Activated T-cell treated with anti-CD3 and anti-CD28 coated beads for 4 hours (primary cell): Measurements from ENCODE around the gene LMAN1L.
A peak's percentile ranks its signal among the peaks of the same experiment; 100 is the strongest.
"Not testable (repeated sequence)": the region's sequence is repeated elsewhere in the genome, so short reads cannot be mapped to it uniquely, and the experiment has no call there.

Source experiments
- DNase-seq: peaks from one replicate; pipeline ENCODE4 v3.0.0-alpha.2; 2020

The LMAN1L gene

DNA sequence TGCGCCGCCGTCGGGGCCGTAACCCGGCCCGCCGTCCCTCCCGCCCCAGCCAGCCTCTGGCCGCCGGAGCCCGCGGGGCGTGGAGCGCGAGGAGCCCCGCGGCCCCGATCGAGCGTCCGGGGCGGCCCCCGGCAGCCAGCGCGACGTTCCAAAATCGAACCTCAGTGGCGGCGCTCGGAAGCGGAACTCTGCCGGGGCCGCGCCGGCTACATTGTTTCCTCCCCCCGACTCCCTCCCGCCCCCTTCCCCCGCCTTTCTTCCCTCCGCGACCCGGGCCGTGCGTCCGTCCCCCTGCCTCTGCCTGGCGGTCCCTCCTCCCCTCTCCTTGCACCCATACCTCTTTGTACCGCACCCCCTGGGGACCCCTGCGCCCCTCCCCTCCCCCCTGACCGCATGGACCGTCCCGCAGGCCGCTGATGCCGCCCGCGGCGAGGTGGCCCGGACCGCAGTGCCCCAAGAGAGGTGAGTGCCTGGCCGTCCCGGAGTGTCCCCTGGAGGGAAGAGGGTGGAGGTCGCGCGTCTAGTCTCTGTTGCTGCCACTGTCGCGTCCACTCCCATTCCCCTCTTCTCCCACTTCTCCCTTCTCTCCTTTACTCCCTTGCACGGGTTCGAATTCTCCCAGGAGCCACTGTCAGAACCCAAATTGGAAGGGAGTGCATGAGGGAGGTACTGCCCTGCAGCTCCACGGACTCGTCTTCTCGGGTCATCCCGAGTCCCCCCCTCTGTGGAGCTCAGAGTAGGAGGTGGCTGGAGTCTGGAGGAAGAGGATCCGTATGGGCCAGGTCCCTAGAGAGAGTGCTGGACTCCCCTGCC, 30.2 kb upstream of the LMAN1L start:
- no peak for DNase-seq

DNA sequence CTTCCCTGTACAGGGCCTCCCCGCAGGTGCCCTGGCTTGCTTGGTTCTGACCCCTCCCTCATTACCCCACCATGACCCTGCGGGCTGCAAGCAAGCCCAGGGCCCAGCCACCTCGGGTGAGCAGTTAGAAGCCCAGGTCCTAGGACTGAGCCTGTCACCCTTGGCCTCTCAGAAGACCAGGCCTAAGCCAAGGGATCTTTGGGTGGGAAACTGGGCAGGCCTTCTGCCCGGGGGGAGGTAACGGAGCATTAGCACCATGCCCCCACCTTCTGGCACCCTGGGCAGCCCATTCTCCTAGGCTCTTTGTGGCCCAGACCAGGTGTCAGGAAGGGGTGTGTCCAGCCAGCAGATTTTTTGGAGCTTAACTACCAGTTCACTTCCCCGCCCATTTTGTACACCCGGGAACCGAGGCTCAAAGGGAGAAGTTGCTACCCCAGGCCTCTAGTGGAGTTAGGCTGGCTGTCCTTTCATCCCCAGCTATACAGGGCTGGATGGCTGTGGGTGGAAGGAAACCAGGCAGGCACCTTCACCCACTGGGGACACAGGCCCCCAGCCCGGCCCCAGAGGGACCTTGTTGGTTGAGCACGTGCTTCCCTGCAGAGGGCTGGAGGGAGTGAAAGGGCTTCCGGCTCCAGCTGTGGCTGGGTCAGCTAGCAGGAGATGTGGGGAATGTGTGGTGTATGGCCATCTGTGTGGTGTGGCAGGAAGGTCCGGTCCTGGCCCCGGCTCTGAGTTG, 29.4 kb upstream of the LMAN1L start:
- no peak for DNase-seq

DNA sequence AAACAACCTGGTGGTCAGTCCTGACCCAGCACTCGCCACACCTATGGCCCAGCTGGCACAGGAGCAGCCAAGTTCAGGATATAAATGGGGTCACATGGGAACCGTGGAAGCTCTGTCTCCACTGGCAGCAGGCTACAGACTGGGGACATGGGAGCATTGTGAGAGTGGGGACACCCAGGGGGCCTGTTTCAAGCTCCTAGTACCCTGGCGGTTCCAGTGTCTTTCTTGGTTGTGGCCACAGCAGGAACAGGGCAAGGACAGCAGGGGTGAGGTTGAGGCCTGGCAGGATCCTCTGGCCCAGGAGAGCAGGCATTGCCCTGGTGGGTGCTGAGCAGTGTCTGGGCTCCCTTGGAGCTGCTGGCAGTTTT, 28.8 kb upstream of the LMAN1L start:
- DNase-seq: no peak

DNA sequence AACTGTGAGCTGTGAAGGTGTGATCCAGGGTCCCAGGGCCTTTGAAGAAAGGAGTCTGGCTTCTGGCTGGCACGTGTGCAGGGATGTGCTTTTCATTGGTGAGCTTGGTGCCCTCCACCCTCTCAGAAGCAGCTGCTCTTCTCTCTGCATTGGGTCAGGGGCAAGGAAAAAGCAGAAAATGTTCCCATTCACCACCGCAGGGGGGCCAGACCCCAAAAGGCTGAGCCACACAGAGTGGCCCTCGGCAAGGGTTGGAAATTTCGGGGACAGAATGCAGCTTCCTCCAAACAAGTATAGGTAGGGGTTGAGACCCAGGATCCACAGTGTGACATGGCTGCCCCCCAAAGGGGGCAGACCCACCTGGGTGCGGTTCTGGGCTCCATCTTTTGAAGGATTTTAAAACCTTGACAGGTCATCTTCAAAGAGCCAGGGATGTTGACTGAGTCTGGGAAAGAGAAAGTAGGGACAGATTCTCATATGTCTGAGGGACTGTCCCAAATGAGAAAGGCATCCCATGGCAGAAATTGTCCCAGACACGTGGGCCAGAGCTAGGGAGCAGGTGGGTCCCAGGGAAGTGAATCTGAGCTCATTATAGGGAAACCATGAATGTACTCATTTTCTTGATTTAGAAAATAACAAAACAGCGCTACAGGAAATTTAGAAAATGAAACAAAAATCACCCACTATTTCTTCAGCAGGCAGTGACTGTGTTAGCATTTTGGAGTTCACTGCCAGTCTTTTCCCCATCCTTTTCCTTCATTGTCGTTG, 28.0 kb upstream of the LMAN1L start:
- DNase-seq: no peak

DNA sequence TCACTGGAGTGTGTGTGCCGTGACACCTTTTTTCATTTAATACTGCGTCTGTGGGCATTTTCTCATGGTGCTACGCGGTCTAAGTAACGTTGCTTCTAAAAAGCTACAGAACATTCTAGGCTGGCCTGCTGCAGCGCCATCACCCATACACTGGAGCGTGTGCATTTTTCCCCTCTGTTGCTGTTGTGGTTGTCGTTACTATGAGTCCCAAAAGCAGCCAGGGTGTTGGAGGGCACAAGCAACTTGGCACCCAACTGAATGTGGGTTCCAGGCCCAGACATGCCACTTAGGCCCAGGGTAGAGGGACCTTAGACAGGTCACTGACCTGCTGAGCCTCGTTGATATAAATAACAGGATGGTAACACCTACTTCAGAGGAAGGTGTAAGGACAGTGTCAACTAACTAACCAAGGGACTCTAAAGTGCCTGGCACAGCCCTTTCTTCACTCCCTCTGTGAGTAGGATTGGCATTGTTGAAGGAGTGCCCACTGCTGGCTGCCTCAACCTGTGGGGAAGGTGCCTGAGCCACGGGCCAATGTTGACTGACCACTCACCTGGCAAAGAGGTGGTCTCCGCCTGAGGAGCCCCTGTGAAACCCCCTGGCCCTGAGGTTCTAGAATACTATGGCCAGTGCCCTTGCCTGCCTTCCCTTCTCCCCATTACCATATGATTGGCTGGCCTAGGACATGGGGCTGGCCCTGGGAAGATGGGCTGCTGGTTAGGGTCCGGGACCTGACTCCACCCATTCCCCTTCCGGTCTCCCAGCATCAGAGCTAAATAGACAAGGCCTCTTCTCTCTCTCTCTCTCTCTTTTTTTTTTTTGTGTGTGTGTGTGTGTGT, 27.2 kb upstream of the LMAN1L start:
- no peak for DNase-seq

DNA sequence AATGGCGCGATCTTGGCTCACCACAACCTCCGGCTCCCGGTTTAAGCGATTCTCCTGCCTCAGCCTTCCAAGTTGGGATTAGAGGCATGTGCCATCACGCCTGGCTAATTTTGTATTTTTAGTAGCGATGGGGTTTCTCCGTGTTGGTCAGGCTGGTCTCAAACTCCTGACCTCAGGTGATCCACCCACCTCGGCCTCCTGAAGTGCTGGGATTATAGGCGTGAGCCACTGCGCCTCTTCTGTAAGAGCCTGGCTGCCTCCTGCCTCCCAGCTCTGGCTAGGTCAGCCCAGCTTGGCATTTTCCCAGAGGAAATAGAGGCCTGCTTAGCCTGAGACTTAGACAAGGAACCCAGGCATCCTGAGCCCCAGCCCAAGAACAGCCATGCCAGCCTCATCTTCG, 26.6 kb upstream of the LMAN1L start:
- DNase-seq: not testable (repeated sequence)

DNA sequence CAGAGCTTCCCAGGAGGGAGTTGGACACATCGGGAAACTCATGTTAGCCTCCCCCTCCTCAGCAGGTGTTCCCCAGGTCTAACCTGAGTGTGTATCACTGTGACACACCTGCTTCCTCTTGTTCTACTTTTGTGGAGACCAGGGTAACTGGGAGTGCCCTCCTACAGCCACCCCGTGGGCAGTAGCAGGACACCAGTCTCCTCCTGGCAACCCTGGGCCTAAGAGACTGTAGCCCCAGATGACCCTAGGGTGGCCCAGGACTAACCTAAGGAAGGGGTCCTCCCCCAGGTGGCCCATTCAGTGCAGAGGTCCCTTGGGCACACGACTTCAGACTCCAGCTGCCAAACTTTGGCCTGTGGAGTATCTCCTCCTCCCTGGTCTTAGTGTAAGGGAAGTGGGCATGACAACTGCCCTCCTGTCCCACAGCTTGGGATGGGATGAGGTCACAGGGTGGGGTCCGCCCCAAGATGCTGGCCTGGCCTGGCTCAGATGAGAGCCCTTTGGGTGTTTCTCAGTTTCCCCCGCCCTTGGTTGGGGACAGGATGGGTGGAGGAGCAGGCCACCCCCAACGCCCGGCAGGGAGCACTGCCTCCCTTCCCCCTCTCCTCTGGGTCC, 26.0 kb upstream of the LMAN1L start:
- no peak for DNase-seq

DNA sequence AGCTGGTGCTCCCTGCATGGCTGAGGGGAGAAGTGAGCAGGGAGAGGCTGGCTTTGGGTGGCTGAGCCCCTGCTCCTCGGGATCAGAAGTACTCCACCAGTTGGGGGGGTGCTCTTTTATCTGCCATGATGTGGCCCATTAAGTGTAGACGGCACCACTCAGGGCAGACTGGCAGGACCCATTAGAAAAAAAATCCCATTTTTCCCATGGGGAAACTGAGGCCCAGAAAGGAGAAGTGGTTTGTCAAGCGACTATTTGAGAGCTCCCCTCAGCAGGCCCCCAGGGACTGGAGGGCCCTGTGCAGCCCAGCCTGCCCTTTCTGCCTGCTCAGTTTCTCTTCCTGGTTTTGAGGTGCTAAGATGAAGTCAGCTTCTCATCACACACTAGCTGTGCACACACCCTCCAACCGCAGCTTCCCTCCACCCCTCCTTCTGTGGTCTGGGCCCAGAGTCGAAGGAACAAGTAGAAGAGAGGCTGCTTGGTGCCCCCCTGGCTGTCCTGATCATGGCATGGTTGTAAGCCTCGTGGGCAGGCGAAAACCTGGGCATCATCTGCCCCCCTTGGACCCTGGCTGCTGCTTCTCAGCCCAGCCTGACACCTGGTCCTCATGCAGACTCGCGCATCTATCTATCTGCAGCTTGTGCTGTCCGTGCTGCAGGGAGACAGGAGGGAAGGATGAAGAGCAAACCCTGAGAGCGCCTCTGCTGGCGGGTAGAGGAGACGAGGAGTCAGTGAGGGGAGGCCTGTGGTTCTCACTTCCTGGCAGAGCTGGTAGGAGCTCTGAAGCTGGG, 25.2 kb upstream of the LMAN1L start:
- peak; percentile 75 for DNase-seq

DNA sequence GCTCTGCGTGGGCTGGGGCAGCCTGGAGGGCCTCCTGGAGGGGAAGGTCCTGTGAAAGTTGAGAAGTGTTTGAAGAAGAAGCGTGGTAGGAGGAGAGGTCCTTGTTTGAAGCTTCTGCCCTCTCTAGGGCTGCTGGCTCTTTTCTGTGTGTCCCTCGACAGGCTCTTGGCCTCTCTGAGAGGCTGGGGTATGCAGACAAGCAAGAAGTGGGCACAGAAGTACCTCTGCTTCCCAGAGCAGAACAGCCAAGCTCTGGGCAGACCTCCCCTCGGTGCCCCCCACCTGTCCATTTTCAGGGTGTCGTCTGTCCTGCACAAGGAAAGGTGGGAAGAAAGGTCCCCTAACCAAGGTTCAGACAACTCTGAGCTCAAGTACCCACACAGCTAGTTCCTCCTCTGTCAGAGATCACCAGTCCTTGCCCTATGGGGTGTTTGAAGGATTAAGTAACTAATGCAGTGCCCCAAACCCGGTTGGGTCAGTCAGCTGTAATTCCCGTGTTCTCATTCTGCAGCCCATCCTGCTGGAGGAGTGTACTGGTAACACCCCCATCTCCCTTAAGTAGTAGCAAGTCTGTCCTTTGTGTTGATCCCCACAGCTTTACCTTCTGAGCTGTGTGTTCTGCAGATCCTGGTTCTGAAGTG, 24.5 kb upstream of the LMAN1L start:
- no peak for DNase-seq

DNA sequence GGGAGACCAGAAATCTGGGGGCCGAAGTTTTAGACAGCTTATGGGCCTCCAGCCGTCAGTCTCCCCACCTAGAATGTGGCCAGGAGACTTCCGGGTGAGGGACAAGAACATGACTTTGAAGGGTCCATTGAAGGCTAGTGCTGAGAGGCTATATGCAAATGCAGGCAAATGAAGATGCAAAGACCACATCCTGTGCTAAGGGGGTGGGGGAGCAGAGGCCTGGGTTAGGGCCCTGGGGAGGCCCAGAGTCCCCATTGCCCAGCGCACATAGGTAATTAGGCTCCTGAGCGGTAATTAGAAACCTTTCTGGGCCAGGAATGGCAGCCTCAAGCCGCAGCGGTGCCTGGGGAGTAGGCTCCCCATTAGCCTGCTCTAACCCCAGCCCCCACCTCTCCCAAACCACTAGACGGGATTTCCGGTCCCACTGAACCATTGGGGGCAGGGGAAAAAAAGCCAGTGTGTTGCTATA, 23.9 kb upstream of the LMAN1L start:
- DNase-seq: no peak

DNA sequence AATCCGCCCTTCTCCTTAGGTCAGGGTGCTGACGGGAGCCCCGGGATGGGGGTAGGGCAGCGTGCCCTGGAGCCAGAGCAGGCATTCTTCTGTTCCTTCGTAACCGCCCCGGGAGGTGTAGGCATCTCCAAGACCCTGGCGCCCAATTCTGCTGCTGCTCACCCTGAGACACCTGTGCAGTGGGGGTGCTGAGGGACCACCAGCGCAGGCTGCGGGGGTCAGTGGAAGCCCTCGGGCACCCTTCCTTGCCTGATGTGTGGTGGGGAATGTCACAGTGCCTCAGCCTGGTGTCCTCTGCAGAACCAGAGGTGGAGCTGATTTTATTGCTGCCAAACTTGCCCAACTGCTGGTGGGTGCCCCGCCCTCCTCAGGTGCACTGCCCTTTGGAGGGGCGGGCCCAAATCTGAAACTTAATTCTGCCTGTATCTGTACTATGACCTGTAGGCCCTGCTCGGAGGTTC, 23.4 kb upstream of the LMAN1L start:
- DNase-seq: no peak

DNA sequence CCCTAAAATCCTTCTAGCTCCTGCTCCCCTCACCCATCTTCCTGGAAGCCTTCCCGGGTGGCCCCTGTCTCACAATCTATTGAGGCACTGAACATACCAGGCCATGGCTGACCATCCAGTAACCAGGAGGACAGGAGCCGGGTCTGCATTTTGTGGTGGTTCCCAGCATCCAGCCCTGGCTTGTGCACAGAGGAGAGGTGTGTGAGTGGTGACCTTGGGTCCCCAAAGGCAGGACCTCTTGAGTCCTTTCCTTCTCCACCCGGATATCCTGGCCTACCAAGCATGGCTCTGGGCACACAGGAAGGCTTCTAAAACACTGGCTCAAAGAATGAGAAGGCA, 22.9 kb upstream of the LMAN1L start:
- no peak for DNase-seq

DNA sequence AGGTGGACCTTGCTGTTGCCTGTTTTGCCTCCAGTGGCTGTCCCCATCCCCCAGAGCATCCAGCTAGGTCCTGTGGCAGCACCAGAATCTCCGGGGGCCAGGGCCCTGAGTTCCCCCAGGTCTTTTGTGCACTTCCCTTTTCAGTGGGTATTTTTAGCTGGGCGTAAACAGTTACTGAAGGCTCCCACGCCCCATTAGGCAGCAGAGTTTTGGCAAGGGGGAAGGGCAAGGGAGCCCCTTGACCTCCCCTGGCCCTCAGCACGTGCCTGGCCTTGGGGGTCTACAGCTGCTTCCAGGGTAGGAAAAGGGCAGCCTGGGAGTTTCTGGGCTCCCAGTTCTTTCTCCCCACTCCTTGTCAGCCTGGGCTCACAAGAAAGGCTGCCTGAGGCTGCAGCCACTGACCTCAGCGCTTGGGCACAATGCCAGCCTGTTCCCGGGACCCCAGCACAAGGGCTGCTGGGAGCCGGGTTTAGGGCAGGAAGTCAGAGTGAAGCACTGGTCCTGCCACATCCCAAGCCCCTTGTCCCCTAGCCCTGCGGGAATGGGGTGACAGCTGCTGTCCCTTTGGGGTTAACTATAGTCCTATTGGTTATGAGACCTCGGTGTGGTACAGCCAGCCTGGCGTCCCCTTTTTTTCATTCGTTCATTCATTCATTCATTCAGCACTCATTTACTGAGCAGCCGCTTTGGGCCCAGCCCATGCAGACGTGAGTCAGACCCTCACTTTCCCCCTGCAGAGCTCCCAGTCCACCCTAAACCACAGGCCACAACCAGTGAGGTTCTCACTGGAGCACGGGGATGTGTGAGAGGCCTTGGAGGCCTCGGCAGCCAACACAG, 22.3 kb upstream of the LMAN1L start:
- no peak for DNase-seq

DNA sequence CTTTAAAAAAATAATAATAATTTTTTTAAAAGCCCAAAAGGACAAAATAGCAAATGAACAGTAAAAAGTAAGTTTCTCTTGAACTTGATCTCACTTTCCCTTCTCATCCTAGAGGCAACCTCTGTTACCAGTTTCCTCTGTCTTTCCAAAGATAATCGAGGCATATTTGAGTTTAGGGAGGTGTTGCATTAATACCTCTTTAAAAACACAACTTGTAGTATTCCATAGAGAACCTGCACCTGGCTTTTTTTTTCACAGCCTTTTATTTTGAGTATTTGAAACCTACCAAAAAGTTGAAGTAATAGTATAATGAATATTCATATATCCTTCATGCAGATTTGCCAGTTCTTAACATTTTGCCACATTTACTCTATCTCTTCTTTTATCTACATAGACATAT, 21.6 kb upstream of the LMAN1L start:
- no peak for DNase-seq

DNA sequence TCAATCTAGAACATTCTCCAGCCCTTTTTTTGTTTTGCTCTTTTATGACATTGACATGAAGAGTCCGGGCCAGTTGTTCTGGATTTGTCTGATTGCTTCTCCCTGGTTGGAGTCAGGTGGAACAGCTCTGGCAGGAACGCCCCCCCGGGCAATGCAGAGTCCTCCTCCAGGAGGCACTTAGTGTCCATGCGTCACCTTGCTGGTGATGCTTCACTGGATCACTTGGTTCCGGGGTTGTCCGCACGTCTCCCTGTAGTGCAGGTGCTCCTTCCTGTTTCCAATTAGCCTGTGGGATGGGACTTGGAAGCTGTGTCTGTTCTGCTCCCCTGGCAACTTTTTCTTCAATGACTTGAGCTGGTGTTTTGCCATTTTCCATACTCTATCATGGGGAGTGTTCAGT, 21.0 kb upstream of the LMAN1L start:
- DNase-seq: no peak

DNA sequence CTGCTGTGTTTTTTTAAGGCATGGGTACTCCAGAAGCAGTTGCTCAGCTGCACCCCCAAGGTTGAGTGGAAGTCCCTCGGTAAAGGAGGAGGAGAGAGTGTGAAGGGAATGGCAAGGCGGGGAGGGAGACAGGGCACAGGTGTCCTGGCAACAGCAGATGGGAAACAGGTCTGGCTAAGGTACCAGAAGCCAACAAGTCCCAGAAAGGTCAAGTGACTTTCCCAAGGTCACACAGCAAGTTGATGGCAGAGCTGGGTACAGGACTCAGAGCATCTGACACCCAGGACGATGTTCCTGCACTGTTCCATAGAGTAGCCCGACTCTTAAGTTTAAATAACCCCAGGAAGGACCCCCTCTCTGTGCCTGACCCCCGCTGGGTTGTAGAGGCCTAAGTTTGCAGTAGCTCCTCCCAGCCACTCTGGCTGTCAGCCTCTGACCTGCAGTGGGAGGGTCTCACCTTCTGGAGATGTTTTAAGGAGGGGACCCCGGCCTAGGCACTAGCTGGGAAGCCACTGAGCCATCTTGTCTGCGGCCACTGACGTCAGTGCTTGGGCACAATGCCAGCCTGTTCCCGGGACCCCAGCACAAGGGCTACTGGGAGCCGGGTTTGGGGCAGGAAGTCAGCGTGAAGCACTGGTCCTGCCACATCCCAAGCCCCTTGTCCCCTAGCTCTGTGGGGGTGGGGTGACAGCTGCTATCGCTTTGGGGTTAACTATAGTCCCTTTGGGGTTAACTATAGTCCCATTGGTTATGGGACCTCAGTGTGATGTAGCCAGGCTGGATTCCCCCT, 20.2 kb upstream of the LMAN1L start:
- DNase-seq: no peak

DNA sequence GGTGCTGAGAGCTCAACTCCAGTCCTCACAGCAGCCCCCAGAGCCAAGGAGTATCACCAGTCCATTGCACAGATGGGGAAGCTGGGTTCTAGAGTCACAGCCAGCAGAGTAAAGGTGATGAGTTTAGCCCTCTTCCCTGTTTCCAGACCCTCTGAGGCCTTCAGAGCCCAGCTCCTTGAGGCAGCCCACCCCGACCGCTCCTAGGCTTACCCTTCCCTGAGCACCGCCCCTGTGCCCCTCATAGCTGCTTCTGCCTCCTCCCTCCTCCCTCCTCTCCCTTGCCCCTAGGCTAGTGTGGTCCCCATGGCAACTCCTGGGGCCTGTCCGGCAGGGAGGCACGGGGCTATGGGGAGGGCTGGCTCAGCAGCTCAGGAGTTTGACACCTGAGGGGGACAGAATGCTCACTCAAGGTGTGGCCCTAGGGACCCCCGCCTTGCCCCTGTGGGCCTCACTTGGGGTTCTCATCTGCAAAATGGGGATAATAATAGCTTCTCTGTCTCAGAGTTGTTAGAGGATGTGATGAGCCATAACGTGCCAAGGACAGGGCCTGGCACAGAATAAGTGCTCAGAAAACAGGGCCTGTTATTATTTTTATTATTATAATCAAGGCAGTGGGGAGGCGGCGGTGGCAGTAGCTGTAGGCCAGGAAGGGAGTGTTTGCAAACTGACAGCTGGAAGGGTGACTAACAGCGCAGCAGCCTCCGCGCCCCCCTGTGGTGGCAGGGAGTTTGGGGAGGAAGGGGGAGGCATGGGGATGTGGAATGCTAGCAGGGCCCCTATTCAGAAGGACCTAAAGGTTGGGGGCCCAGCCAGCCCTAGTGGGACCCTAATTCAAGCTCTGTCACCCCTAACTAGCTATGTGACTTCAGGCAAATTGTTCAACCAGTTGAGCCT, 19.3 kb upstream of the LMAN1L start:
- DNase-seq: peak; percentile 67
